Effector memory CD4-positive, alpha-beta T cell (primary cell): ENCODE data around the gene MXD4.

Experiments used
- DNase-seq, 3 donors: peaks; one replicate each; pipeline ENCODE4 v3.0.0-alpha.2; 2020
- H3K27ac ChIP-seq: 2 replicates; pipeline ENCODE4 v1.7.0; 2013; ENCODE audit warnings: mild to moderate bottlenecking, low read length, moderate library complexity; ENCODE audit not compliant: insufficient read depth, poor library complexity, severe bottlenecking
- H3K27me3 ChIP-seq: replicated peaks from 2 replicates; pipeline ENCODE4 v1.7.0; 2013; ENCODE audit warnings: mild to moderate bottlenecking, low read length; ENCODE audit not compliant: insufficient read depth, control insufficient read depth, poor library complexity, severe bottlenecking
- H3K36me3 ChIP-seq: 2 replicates; pipeline ENCODE4 v1.7.0; 2013; ENCODE audit warnings: mild to moderate bottlenecking, low read length, moderate library complexity; ENCODE audit not compliant: control insufficient read depth, insufficient read depth
- H3K4me1 ChIP-seq: 2 replicates; pipeline ENCODE4 v1.7.0; 2013; ENCODE audit warnings: low read length, mild to moderate bottlenecking; ENCODE audit not compliant: control insufficient read depth, insufficient read depth, poor library complexity, severe bottlenecking
- H3K4me3 ChIP-seq: 2 replicates; pipeline ENCODE4 v1.7.0; 2013; ENCODE audit warnings: low read length, low read depth, mild to moderate bottlenecking; ENCODE audit not compliant: insufficient read depth, poor library complexity, severe bottlenecking
- H3K9me3 ChIP-seq: 2 replicates; pipeline ENCODE4 v1.7.0; 2013; ENCODE audit warnings: mild to moderate bottlenecking, low read length, moderate library complexity; ENCODE audit not compliant: control insufficient read depth

MXD4 gene

GRCh38 chr4:2301225-2301642, 39.3 kb upstream of the MXD4 start:
- DNase-seq: no peak
- no peaks in the 10 kb centered on the region for H3K27me3 ChIP-seq
- H3K4me1 ChIP-seq: no peaks in the 10 kb centered on the region
- no peak overlapping the region for H3K27ac ChIP-seq
- H3K9me3 ChIP-seq: no peaks in the 10 kb centered on the region
- no peaks in the 10 kb centered on the region for H3K36me3 ChIP-seq
- no peak overlapping the region for H3K4me3 ChIP-seq

DNA sequence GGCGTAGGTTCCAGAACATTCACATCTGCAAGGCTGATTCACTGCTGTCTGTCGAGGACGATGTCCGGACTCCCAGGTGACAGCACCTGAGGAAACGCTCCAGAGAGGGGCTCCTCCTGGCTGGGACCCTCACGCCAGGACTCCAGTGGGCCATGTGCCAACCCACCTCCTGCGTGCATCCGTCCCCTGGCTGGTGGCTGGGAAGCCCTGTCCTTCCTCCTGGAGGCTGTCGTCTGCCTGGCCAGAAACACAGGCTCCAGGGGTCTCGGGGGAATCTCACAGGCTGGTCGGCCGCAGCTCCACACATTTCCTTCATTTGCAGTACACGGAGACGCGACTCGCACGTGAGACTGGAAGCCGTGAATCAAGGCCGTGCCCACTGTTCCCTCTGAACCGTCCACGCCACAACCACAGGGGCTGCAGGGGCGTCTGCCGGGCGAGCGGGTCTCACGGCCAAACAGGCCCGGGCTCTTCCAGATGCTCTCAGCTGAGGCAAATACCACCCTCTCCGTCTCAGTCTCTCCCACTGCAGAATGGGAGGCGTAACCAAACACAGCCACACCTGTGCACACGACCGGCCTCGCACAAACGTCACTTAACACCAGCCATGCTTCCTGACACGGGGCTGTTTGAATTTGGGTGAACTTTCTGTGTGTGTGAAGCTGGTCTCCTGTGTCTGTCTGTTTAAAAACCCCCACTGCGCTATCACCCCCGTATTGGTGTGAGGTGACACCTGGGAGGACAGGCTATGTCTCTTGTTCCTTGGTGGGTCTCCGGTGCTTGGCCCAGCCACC, 38.7 kb upstream of the MXD4 start:
- Histone ChIP-seq H3K4me3 (no peak overlapping the region), H3K9me3 (no peaks in the 10 kb centered on the region), H3K27me3 (no peaks in the 10 kb centered on the region), H3K36me3 (no peaks in the 10 kb centered on the region), H3K27ac (no peak overlapping the region), H3K4me1 (no peaks in the 10 kb centered on the region)
- DNase-seq: no peak

- Histone ChIP-seq H3K9me3 (no peaks in the 10 kb centered on the region), H3K27me3 (no peaks in the 10 kb centered on the region), H3K4me1 (peaks cover 4% of the 10 kb centered on the region), H3K4me3 (no peak overlapping the region), H3K36me3 (no peaks in the 10 kb centered on the region), H3K27ac (peak overlapping the region; percentile 18)
- no peak for DNase-seq
These were observed 37.9 kb upstream of the MXD4 start for GRCh38 chr4:2299794-2300193.

GRCh38 chr4:2298532-2298991, 36.7 kb upstream of the MXD4 start:
- DNase-seq: no peak
- Histone ChIP-seq H3K9me3 (no peaks in the 10 kb centered on the region), H3K27ac (no peak overlapping the region), H3K36me3 (no peaks in the 10 kb centered on the region), H3K4me1 (peaks cover 4% of the 10 kb centered on the region), H3K4me3 (no peak overlapping the region), H3K27me3 (no peaks in the 10 kb centered on the region)

- H3K4me1 ChIP-seq: peaks cover 4% of the 10 kb centered on the region
These were observed 36.0 kb upstream of the MXD4 start for GRCh38 chr4:2297606-2298531.

DNA sequence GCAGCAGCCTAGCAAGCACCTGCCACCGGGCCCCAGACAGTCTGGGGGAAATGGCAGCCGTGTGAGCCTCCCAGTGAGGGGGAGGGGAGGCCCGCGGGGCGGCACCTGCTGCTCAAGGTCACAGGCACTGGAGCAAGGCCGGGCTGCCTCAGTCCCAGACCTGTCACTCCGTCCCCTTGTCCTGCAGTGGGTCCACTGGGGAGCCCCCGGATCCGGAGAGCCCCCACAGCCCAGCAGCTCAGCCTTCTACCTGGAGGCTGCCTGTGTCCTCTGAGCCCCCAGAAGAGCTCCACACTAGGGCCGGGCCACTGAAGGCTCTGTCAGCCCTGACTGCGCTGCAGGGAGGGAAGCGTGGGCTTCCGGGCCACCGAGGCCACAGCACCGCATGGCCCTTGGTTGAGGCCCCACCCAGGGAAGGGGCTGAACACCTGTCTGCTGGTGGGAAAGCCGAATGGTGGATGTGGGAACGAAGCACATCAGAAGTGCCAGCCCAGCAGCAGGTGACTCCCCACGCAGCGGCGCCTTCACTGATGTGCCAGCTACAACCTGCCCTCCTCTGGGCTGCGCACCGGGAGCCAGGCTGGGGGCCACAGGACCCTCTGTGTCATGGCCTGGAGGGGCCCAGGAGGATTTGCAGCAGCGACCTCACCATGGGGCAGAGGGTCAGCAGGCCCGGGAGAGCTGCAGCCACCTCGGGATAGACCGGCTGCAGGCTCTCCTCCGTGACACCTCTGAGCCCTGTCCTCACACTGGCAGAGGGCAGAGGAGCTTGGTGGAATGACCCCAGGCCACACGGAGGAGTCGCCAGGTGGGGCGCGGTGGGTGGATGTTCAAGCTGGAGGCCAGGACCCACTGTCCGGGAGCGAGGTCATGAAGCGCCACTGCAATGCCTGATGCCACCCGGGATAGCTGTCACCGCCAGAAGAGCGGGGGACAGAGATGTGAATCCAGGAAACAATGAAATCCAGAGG, 35.0 kb upstream of the MXD4 start:
- DNase-seq: no peak
- Histone ChIP-seq H3K4me1 (peaks cover 7% of the 10 kb centered on the region), H3K27ac (no peak overlapping the region), H3K27me3 (no peaks in the 10 kb centered on the region), H3K36me3 (no peaks in the 10 kb centered on the region), H3K9me3 (no peaks in the 10 kb centered on the region), H3K4me3 (no peak overlapping the region)

More at GRCh38 chr4:2297606-2298531, 36.0 kb upstream of the MXD4 start:
- no peak for DNase-seq
- H3K27me3 ChIP-seq: no peaks in the 10 kb centered on the region
- H3K27ac ChIP-seq: no peak overlapping the region
- H3K9me3 ChIP-seq: no peaks in the 10 kb centered on the region
- H3K36me3 ChIP-seq: no peaks in the 10 kb centered on the region
- H3K4me3 ChIP-seq: no peak overlapping the region

- no peak overlapping the region for H3K27ac ChIP-seq
- no peak for DNase-seq
These were observed 34.1 kb upstream of the MXD4 start for GRCh38 chr4:2295900-2296442.

DNA sequence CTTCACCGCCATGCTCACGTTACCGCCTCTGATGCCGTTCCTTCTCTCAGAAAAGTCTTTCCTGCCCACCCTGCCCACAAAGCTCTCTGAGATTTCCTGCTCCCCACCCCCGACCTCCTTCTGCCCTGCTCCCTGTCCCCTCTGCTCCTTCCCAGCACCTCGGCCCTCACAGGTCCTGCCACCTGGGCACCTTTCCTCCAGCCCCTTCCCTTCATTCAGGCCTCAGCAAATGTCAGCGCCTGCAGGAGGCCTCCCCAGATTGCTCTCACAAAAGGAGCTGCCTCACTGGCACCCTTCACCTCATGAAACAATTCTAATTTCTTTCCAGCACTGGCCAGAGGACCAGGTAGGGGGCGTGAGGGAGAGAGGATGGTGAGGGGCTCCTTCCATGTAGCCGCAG, 33.6 kb upstream of the MXD4 start:
- Histone ChIP-seq H3K27me3 (no peaks in the 10 kb centered on the region), H3K27ac (no peak overlapping the region)
- no peak for DNase-seq

More at GRCh38 chr4:2295900-2296442, 34.1 kb upstream of the MXD4 start:
- H3K27me3 ChIP-seq: no peaks in the 10 kb centered on the region
- no peaks in the 10 kb centered on the region for H3K36me3 ChIP-seq
- H3K4me1 ChIP-seq: peaks cover 16% of the 10 kb centered on the region
- no peaks in the 10 kb centered on the region for H3K9me3 ChIP-seq
- no peak overlapping the region for H3K4me3 ChIP-seq

DNA sequence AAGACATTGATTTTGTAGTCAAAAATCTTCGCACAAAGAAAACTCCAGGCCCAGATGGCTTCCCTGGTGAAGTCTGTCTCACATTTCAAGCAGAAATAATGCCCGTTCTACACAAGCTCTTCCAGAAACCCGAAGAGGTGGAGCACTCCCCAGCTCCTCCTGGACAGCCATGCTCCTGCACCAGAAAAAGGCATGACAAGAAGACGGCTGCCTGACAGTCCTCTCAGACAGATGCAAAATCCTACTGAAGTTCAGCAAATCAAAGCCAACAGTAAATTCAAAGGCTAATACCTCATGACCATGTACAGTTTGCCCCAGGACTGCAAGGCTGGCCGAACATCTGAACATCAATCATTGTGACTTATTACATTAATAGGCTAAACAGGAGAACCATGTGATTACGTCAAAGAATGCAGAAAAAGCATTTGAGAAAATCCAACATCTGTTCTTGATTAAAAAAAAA, 30.8 kb upstream of the MXD4 start:
- H3K4me1 ChIP-seq: peaks cover 34% of the 10 kb centered on the region
- H3K36me3 ChIP-seq: no peaks in the 10 kb centered on the region

More for the DNA sequence above, 33.6 kb upstream of the MXD4 start:
- no peaks in the 10 kb centered on the region for H3K36me3 ChIP-seq
- H3K4me1 ChIP-seq: peaks cover 21% of the 10 kb centered on the region
- no peak overlapping the region for H3K4me3 ChIP-seq
- no peaks in the 10 kb centered on the region for H3K9me3 ChIP-seq

More for the DNA sequence above, 30.8 kb upstream of the MXD4 start:
- Histone ChIP-seq H3K27ac (no peak overlapping the region), H3K4me3 (no peak overlapping the region), H3K27me3 (no peaks in the 10 kb centered on the region), H3K9me3 (no peaks in the 10 kb centered on the region)
- DNase-seq: no peak
